ENCODE results near the gene FBXO11.
A peak's percentile ranks its signal among the peaks of the same experiment; 100 is the strongest.

FBXO11 gene

DNA sequence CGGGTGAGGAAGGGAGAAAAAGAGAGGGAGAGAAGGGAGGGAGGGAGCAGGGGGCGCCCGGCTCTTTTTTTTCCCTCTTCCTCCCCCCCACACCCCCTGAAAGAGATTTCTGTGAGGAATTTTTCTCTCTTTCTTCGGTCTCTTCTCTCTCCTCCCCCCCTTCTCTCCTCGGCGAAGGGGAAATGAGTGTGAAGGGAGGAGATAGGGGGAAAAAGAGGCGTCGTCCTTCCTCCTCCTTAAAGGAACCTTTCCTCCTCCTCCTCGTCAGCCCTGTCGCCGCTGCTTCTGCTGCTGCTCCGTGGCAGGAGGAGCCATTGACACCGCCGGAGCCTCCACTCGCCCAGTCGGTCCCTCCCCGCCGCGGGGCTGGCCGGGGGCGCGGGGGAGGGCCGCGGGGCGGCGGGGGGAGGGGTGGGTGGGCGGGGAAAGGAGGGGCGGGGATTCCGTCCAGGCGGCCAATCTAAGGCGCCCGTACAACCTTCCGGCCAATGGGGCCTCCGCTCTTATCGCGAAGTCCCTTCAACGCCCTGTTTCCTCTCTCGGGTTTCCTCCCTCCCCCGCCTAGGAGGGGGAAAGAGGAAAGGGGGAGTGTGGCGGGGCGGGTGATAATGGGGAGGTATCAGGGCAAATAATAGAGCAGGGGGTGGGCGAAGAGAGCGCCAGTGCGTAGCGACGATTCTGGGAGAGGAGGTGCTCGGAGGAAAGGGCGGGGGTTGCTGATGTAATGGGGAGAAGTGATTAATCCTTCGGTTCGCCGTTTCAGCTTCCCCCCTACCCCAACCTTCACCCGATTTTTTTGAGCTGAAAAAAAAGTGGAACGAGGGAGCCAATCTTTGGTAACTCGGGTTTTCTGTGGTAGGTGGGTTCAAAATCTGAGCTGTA is at the start of gene FBXO11:
FBXO11 (minus strand) TSS at position 342 of the 882 bp plus-strand sequence. CDS start 778 bp downstream, outside the sequence.
- Histone ChIP-seq H3K27me3 (ENCODE audit: low read depth, low read length) (no peaks in the 10 kb centered on the region), H3K36me3 (ENCODE audit: control insufficient read depth in 1 of 2, insufficient read depth in 2 of 2, low read length in 2 of 2) (no peaks in the 10 kb centered on the region), H3K4me1 (ENCODE audit: control insufficient read depth in 1 of 2, insufficient read depth in 2 of 2, low read length in 2 of 2) (peaks cover 11% of the 10 kb centered on the region in 2 donors)

GRCh38 chr2:47950340-47951301 is 44.3 kb upstream of the FBXO11 start:
- no peak overlapping the region for H3K27ac ChIP-seq (ENCODE audit: low read length)
- no peaks in the 10 kb centered on the region for H3K4me1 ChIP-seq (ENCODE audit: control insufficient read depth in 1 of 2, insufficient read depth in 2 of 2, low read length in 2 of 2)
- H3K9me3 ChIP-seq (ENCODE audit: control insufficient read depth in 1 of 2, low read length in 2 of 2) = no peaks in the 10 kb centered on the region
- H3K4me3 ChIP-seq (ENCODE audit: low read depth in 1 of 2, low read length in 2 of 2) = no peak overlapping the region
- H3K36me3 ChIP-seq (ENCODE audit: control insufficient read depth in 1 of 2, insufficient read depth in 2 of 2, low read length in 2 of 2) = no peaks in the 10 kb centered on the region
- no peaks in the 10 kb centered on the region for H3K27me3 ChIP-seq (ENCODE audit: low read depth, low read length)

More for the DNA sequence above, at the start of gene FBXO11:
- H3K27ac ChIP-seq (ENCODE audit: low read length) = peak within 1 kb of the TSS; percentile 95
- H3K4me3 ChIP-seq (ENCODE audit: low read depth in 1 of 2, low read length in 2 of 2) = peak within 1 kb of the TSS; percentile 73 to 77
- no peaks in the 10 kb centered on the region for H3K9me3 ChIP-seq (ENCODE audit: control insufficient read depth in 1 of 2, low read length in 2 of 2)

- H3K36me3 ChIP-seq (ENCODE audit: control insufficient read depth in 1 of 2, insufficient read depth in 2 of 2, low read length in 2 of 2) = no peaks in the 10 kb centered on the region
- H3K9me3 ChIP-seq (ENCODE audit: control insufficient read depth in 1 of 2, low read length in 2 of 2) = no peaks in the 10 kb centered on the region
- H3K27ac ChIP-seq (ENCODE audit: low read length) = no peak overlapping the region
- H3K4me3 ChIP-seq (ENCODE audit: low read depth in 1 of 2, low read length in 2 of 2) = no peak overlapping the region
- H3K4me1 ChIP-seq (ENCODE audit: control insufficient read depth in 1 of 2, insufficient read depth in 2 of 2, low read length in 2 of 2) = no peaks in the 10 kb centered on the region
- H3K27me3 ChIP-seq (ENCODE audit: low read depth, low read length) = no peaks in the 10 kb centered on the region
Measured at GRCh38 chr2:47946593-47946992, 40.3 kb upstream of the FBXO11 start.

- H3K4me3 ChIP-seq (ENCODE audit: low read depth in 1 of 2, low read length in 2 of 2) = no peak overlapping the region
- H3K9me3 ChIP-seq (ENCODE audit: control insufficient read depth in 1 of 2, low read length in 2 of 2) = no peaks in the 10 kb centered on the region
- H3K27ac ChIP-seq (ENCODE audit: low read length) = no peak overlapping the region
- no peaks in the 10 kb centered on the region for H3K4me1 ChIP-seq (ENCODE audit: control insufficient read depth in 1 of 2, insufficient read depth in 2 of 2, low read length in 2 of 2)
- no peaks in the 10 kb centered on the region for H3K27me3 ChIP-seq (ENCODE audit: low read depth, low read length)
- no peaks in the 10 kb centered on the region for H3K36me3 ChIP-seq (ENCODE audit: control insufficient read depth in 1 of 2, insufficient read depth in 2 of 2, low read length in 2 of 2)
Measured at GRCh38 chr2:47945046-47945781, 38.9 kb upstream of the FBXO11 start.

GRCh38 chr2:47941936-47942335 is 35.6 kb upstream of the FBXO11 start:
- no peaks in the 10 kb centered on the region for H3K27me3 ChIP-seq (ENCODE audit: low read depth, low read length)
- H3K4me1 ChIP-seq (ENCODE audit: control insufficient read depth in 1 of 2, insufficient read depth in 2 of 2, low read length in 2 of 2) = no peaks in the 10 kb centered on the region
- H3K4me3 ChIP-seq (ENCODE audit: low read depth in 1 of 2, low read length in 2 of 2) = no peak overlapping the region
- no peak overlapping the region for H3K27ac ChIP-seq (ENCODE audit: low read length)
- no peaks in the 10 kb centered on the region for H3K36me3 ChIP-seq (ENCODE audit: control insufficient read depth in 1 of 2, insufficient read depth in 2 of 2, low read length in 2 of 2)
- H3K9me3 ChIP-seq (ENCODE audit: control insufficient read depth in 1 of 2, low read length in 2 of 2) = no peaks in the 10 kb centered on the region

DNA sequence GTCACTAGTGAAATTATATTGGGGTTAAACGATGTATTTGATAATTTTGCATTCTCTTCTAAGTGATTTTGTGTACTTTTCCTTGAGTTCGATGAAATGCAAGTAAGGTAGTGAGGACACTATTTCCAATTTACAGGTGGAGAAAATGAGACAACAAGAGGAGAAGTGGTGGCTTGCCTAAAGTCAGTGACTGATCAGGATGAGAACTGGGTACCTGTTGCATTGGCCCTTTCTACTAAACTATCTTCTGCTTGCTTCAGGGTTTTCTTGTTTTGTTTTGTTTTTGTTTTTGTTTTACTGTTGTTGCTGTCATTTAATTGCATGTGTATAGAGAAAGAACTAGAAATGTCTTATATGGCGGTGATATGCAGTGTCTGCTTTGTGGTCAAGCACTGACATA is 31.4 kb upstream of the FBXO11 start:
- Histone ChIP-seq H3K9me3 (ENCODE audit: control insufficient read depth in 1 of 2, low read length in 2 of 2) (no peaks in the 10 kb centered on the region), H3K27ac (ENCODE audit: low read length) (no peak overlapping the region), H3K4me1 (ENCODE audit: control insufficient read depth in 1 of 2, insufficient read depth in 2 of 2, low read length in 2 of 2) (no peaks in the 10 kb centered on the region), H3K36me3 (ENCODE audit: control insufficient read depth in 1 of 2, insufficient read depth in 2 of 2, low read length in 2 of 2) (no peaks in the 10 kb centered on the region), H3K4me3 (ENCODE audit: low read depth in 1 of 2, low read length in 2 of 2) (no peak overlapping the region), H3K27me3 (ENCODE audit: low read depth, low read length) (no peaks in the 10 kb centered on the region)

GRCh38 chr2:47935071-47935470 is 28.8 kb upstream of the FBXO11 start:
- H3K27ac ChIP-seq (ENCODE audit: low read length) = no peak overlapping the region
- no peaks in the 10 kb centered on the region for H3K4me1 ChIP-seq (ENCODE audit: control insufficient read depth in 1 of 2, insufficient read depth in 2 of 2, low read length in 2 of 2)
- H3K27me3 ChIP-seq (ENCODE audit: low read depth, low read length) = no peaks in the 10 kb centered on the region
- no peaks in the 10 kb centered on the region for H3K36me3 ChIP-seq (ENCODE audit: control insufficient read depth in 1 of 2, insufficient read depth in 2 of 2, low read length in 2 of 2)
- H3K4me3 ChIP-seq (ENCODE audit: low read depth in 1 of 2, low read length in 2 of 2) = no peak overlapping the region
- no peaks in the 10 kb centered on the region for H3K9me3 ChIP-seq (ENCODE audit: control insufficient read depth in 1 of 2, low read length in 2 of 2)

- H3K9me3 ChIP-seq (ENCODE audit: control insufficient read depth in 1 of 2, low read length in 2 of 2) = no peaks in the 10 kb centered on the region
- no peaks in the 10 kb centered on the region for H3K4me1 ChIP-seq (ENCODE audit: control insufficient read depth in 1 of 2, insufficient read depth in 2 of 2, low read length in 2 of 2)
- no peak overlapping the region for H3K27ac ChIP-seq (ENCODE audit: low read length)
- H3K4me3 ChIP-seq (ENCODE audit: low read depth in 1 of 2, low read length in 2 of 2) = no peak overlapping the region
- no peaks in the 10 kb centered on the region for H3K36me3 ChIP-seq (ENCODE audit: control insufficient read depth in 1 of 2, insufficient read depth in 2 of 2, low read length in 2 of 2)
- H3K27me3 ChIP-seq (ENCODE audit: low read depth, low read length) = no peaks in the 10 kb centered on the region
Measured at GRCh38 chr2:47918043-47918442, 11.7 kb upstream of the FBXO11 start.

- H3K4me3 ChIP-seq (ENCODE audit: low read depth in 1 of 2, low read length in 2 of 2) = no peak overlapping the region
- H3K9me3 ChIP-seq (ENCODE audit: control insufficient read depth in 1 of 2, low read length in 2 of 2) = no peaks in the 10 kb centered on the region
- H3K36me3 ChIP-seq (ENCODE audit: control insufficient read depth in 1 of 2, insufficient read depth in 2 of 2, low read length in 2 of 2) = no peaks in the 10 kb centered on the region
Measured at GRCh38 chr2:47917276-47917961, 11.1 kb upstream of the FBXO11 start.

GRCh38 chr2:47916412-47916811 is 10.1 kb upstream of the FBXO11 start:
- Histone ChIP-seq H3K4me3 (ENCODE audit: low read depth in 1 of 2, low read length in 2 of 2) (no peak overlapping the region), H3K9me3 (ENCODE audit: control insufficient read depth in 1 of 2, low read length in 2 of 2) (no peaks in the 10 kb centered on the region)

More at GRCh38 chr2:47917276-47917961, 11.1 kb upstream of the FBXO11 start:
- Histone ChIP-seq H3K4me1 (ENCODE audit: control insufficient read depth in 1 of 2, insufficient read depth in 2 of 2, low read length in 2 of 2) (no peaks in the 10 kb centered on the region), H3K27me3 (ENCODE audit: low read depth, low read length) (no peaks in the 10 kb centered on the region), H3K27ac (ENCODE audit: low read length) (no peak overlapping the region)

More at GRCh38 chr2:47916412-47916811, 10.1 kb upstream of the FBXO11 start:
- Histone ChIP-seq H3K27ac (ENCODE audit: low read length) (no peak overlapping the region), H3K27me3 (ENCODE audit: low read depth, low read length) (no peaks in the 10 kb centered on the region), H3K36me3 (ENCODE audit: control insufficient read depth in 1 of 2, insufficient read depth in 2 of 2, low read length in 2 of 2) (no peaks in the 10 kb centered on the region), H3K4me1 (ENCODE audit: control insufficient read depth in 1 of 2, insufficient read depth in 2 of 2, low read length in 2 of 2) (no peaks in the 10 kb centered on the region)

All from muscle layer of duodenum (tissue), 2 donors.